ENCODE data around the gene PIK3R4.

Gene PIK3R4

DNA sequence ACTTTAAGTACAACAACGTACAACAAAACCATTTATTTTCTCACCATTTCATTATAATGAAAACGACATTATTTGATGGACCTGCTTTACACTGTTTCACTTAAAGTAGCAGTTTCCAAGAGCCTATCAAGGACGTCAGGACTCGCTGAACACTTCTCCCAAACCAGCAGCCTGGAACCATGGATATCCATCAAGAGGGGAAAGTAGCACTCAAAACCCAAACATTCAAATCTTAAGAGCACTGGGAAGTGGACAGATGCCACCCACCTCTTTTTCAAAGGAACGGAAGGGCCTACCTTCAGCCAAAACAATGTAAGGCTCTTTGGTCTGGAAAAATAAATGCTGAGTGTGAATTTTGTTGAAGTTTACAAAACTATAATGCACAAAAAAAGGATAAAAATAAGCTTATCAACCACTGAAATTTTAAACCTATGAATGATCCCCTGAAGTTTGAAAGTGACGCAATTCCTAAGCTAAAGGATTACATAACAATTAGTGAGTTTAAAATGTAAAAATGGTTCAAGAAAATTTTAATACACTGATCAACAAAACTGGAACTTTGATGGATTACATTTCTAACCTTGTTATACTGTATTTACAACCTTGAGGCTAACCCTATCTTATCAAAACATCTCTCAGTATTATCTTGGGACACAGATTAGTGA lies 4.6 kb downstream of the PIK3R4 start:
- no peak for DNase-seq (ENCODE audit: low spot score)

DNA sequence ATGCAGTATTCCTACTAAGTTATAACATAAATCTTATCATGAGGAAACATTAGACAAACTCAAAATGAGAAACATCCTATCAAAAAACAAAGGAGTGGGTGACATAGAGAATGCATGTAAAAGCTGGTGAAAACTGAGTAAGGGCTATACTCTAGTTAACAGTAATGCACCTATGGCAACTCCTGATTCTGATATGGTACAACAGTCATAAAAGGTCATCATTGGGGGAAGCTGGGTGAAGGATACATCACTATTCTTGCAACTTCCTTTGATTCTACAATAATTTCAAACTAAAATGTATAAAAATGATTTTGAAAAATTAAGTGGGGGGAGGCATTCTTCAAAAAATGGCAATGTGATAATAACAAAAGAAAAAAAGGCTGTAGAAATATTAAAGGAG lies 6.8 kb downstream of the PIK3R4 start:
- DNase-seq (ENCODE audit: low spot score) = no peak

DNA sequence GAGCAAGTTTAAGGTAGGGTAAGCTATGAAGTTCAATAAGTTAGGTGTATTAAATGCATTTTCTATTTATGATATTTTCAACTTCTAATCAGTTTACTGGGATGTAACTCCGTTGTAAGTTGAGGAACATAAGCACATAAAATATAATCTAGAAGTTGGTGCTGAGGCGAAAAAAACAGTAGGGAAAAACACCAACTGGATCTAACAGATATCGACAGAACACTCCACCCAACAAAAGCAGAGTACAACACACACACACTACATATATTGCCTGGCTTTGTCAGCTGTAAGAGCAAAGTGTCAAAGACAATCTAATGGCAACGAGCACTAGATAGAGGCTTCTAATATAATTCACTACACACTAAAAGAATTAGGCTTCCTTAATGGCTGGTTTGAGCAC lies 8.4 kb downstream of the PIK3R4 start:
- no peak for DNase-seq (ENCODE audit: low spot score)

DNA sequence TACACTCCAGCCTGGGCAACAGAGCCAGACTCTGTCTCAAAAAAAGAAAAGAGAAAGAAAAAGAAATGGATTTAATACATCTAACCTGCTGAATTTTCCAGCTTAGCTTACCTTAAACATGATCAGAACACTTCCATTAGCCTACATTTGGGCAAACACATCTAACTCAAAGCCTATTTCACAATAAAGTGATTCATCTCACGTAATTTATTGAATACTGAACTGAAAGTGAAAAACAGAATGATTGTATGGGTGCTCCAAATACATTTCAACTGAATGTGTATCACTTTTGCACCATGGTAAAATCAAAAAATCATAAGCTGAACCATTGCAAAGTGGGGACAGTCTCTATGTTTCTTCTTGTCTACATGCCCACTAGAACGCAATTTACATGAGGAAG lies 9.0 kb downstream of the PIK3R4 start:
- no peak for DNase-seq (ENCODE audit: low spot score)

DNA sequence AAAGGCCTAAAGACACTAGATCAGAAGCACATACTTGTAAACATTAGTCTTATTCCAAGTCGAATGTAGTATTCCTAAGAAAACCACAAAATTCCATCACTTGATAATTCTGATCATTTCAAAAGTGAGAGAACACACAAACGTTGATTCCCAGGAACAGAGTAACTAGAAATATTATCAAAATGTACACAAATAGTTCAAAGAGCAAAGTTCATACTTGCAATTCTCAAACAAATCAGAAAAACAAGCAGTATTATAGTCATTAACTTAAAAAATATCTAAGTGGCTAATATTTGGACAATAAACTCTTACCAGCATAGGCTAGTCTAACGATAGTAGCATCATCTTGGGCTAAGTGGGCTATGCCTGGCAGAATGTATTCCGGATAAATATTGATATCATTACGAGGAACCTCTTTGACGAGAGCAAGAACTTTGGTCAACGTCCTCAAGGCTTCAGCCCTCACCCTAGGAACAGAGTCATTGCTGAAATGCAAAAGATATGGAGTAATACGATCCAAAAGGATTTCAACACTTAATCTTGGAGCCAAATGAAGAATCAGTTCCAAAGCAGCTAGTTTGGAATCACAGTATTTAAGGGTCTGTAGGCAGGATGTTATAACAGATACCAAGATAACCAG lies 13.3 kb downstream of the PIK3R4 start:
- DNase-seq (ENCODE audit: low spot score) = no peak

- DNase-seq (ENCODE audit: low spot score) = no peak
These were observed 14.1 kb downstream of the PIK3R4 start for GRCh38 chr3:130732501-130732900.

DNA sequence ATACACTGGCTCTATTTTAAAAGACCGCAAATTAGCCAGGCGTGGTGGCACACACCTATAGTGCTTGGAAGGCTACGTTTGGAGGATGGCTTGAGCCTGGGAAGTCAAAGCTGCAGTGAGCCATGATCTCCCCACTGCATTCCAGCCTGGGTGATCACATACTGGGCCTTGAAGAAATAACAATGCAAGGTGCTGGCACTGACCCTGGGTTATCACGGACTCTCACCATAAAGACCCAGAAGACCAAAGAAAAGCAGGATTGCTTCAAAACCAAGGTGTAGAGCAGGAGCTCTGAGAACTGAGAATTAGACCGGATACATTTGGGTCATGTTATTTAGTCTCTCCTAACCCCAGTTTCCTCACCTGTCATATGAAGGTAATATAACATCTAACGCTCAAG lies 14.8 kb downstream of the PIK3R4 start:
- no peak for DNase-seq (ENCODE audit: low spot score)

DNA sequence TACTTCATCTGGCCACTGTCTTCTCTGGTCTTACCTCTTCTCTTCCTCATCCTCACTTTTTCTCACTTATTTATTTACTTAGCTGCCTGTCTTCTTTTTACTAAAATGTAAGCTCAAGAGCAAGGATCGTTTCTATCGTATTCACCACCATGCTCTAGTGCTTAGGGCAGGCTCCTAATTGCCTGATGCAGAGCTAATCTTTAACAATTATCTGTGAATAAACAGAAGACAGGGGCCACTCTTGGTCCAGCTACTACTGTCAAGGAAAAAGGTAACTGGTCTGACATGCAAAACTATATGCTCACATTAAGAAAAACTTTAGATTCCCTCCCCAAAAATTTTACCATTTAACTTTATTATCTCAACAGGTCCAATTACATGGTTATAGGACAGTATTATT lies 17.5 kb downstream of the PIK3R4 start:
- DNase-seq (ENCODE audit: low spot score) = no peak

DNA sequence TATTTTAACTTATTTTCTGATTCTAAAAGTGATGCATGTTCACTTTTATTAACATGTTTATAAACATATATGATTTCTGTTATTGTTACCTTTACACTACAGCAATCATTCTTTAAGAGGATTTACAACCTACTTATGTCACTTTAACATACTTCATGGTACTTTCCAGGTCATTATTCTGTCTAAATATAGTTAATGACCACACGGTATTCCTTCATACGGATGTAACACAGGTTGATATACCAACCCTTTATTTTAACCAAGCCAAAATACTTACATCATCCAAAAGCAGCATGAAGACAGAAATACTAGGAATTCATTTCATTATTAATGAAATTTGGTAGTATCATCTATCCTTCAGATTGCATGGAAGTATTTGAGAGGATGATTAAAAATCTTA lies 18.6 kb downstream of the PIK3R4 start:
- no peak for DNase-seq (ENCODE audit: low spot score)

GRCh38 chr3:130725746-130726145 lies 20.9 kb downstream of the PIK3R4 start:
- peak; percentile 40 for DNase-seq (ENCODE audit: low spot score)

DNA sequence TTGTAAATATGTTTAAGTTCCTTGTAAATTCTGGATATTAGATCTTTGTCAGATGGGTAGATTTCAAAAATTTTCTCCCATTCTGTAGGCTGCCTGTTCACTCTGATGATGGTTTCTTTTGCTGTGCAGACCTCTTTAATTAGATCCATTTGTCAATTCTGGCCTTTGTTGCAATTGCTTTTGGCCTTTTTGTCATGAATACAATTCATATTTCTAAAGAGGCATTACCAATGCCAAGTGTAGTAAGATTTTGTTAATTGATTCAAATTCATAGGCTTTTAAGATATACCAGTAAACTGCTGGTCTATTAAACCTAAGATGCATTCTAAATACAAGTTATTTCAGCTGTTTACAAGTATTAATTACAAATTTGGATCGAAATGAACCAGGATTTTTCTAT lies 31.0 kb downstream of the PIK3R4 start:
- no peak for DNase-seq (ENCODE audit: low spot score)

- no peak for DNase-seq (ENCODE audit: low spot score)
These were observed 33.8 kb downstream of the PIK3R4 start for GRCh38 chr3:130712718-130713423.

DNA sequence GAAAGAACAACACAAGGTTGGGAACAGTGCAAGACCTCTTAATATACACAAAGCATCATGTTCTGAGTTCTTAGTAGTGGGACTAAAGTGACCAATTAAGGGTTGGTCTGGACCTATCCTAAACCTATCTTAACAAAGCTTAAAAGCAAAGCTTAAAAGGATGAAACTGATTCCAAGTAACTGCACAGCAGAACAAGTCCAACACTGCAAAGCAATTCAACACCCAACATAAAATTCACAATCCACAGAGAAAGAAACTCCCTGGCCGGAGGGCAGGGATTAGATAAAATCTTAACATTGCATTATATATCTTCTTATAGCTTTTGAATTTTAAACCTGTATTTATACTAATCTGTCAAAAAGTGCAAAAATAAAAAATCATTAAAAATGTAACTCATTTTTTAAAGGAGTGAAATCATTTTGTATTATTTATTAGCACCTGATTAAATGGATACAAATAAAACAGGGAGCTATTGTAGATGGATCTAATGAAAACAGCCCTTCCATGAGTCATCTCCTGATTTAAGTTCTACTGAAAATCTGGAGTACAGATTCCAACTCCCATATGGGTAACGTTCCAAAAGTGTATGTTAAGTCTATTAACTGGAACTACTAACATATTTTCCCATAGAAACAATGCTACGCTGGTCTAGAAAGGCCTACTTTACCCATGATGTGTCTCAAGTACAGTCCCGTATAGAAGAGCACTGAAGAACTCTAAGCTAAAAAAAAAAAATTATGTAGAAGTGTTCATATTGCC lies 34.9 kb downstream of the PIK3R4 start:
- no peak for DNase-seq (ENCODE audit: low spot score)

GRCh38 chr3:130709671-130710070 lies 37.0 kb downstream of the PIK3R4 start:
- DNase-seq (ENCODE audit: low spot score) = no peak

DNA sequence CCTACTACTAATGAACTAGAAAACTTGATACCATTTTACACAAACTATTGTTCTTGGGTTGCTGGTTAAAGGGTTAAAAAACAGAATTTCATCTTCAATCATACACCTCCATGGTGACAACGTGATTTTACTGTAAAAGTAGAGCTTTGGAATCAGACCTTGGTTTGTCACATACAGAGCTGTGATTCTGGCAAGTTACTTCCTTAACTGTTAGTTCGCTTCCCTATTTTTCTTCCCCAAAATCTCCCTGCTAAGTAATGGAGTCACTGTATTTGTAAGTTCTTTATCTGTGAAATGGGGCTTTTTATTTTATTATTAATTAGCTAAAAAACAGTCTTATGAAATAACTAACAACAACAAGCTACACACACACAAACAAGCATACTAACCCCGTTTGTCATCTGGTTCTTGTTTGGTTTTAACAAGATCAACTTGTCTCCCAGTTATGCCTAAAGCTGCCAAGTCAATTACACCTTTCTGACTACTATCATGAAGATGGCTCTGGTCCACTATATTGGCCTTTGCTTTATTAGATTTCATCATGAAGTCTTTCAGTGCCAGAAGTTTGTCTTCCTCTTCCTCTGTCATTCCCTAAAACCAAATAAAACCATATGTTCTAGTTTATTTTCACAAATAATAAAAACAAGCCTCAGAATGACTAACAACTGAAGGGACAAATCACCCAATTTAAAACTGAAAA lies 38.6 kb downstream of the PIK3R4 start:
- DNase-seq (ENCODE audit: low spot score) = peak; percentile 7

DNA sequence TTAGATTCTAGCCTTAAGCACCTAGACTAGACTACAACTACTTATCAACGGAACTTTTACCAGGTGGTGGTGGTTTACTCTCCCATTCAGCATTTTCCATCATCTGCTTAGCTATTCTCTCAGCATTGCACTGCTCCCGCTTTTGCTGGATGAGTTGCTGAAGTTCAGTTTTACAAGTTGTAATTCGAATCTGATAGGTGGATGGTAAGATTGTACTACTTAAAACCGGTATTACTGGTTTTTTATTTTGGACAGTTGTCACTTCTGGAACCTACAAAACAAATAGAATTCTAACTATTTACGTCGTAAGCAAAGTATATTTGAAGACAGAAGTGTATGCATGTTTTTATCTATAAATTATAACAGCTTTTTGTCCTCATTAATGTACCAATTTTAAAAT lies 41.1 kb downstream of the PIK3R4 start:
- DNase-seq (ENCODE audit: low spot score) = no peak

- no peak for DNase-seq (ENCODE audit: low spot score)
These were observed 43.6 kb downstream of the PIK3R4 start for GRCh38 chr3:130702985-130703384.

DNA sequence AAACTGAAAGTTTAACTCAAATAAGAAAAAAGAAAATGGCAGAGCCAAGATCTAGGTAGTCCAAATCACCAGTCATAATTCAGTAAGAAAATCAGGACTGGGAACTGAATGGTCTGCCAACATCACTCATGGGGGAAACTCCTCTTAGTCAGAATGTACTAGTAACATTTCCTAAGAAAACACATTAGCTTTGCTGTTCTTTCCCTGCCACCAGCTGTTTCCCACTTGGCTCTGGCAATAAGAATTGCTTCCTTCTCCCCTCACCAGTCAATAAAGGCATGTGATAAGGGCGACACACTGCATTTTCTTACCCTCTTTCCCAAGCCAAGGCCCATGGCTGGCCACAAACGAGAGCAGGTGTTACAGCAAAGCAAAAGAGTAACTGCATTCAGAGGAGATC lies 46.1 kb downstream of the PIK3R4 start:
- peak; percentile 15 for DNase-seq (ENCODE audit: low spot score)

DNA sequence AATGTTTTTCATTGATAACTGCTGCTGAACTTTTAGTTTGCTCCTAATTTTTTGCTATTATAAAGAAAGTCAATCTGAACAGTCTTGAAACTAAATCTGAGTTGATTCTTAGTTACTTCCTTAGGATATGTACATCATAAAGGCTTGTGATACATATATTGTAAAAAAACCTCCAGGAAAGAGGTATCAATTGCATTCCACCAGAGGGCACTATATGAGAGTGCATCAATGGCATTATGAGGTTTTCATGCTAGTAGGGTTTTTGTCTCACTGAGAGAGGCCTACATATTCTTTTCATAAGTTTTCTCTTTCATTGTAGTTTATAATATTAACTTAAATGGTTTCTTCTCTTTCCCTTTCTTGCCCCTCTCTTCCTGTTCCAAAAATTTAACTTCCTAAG lies 46.9 kb downstream of the PIK3R4 start:
- DNase-seq (ENCODE audit: low spot score) = peak; percentile 22

- DNase-seq (ENCODE audit: low spot score) = no peak
These were observed 53.3 kb downstream of the PIK3R4 start for GRCh38 chr3:130693314-130693713.

DNA sequence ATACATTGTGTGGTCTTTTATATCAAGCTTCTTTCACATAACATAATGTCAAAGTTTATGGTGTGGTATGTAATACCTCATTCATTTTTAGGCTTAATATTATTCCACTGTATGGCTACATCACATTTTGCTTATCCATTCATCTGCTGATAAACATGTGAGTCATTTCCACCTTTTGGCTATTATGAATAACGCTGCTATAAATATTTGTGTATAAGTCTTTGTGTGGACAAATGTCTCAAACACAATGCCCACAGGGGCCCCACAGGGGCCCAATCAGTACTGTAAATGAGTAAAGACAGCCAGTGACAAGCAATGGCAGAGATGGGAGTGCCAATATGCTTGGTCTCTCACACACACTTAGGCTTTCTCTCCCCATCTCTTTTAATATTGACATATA lies 54.2 kb downstream of the PIK3R4 start:
- no peak for DNase-seq (ENCODE audit: low spot score)
